NCI-H774 (cell line): Measurements from ENCODE around the gene SNTG2.

Source experiments
- DNase-seq: peaks from one replicate; lab custom pipeline; 2025; lab: John Stamatoyannopoulos, UW

Gene SNTG2

GRCh38 chr2:953975-954686, 3.5 kb downstream of the SNTG2 start:
- no peak for DNase-seq

DNA sequence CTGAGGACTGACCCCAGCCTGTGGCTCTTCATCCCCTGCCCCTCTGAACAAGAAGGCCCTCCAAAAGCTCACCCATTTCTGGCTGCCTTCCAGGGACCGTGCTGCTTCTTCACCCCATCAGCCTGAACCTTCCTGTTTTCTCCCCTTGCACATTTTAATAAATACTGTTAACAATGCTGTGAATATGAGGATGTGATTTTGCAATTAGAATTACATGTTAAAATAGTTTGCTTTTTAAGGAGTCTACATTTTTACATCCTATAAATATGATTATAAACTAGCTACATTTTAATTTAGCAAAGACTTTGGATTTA, 4.0 kb downstream of the SNTG2 start:
- DNase-seq, result no peak

- DNase-seq, result no peak
These were observed 5.4 kb downstream of the SNTG2 start for GRCh38 chr2:955829-956731.

DNA sequence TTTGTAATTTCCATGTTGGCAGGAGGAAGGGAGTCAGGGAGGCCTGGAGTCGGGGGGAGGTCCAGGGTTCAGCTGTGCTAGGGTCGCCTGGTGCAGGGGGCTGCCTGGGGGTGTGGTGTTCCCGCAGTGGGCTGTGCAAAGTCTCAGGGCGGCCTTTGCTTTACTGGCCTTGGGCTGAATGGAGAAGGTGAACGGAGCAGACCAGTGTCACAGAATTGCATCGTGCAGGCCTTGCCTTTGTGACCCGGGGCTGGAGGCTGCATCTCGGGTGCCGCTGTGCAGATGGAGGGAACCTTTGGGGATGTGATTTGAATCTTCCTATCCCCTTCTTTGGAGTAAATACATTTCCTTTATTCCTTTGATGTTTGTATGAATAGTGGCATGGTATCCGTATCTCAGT, 8.8 kb downstream of the SNTG2 start:
- no peak for DNase-seq

DNA sequence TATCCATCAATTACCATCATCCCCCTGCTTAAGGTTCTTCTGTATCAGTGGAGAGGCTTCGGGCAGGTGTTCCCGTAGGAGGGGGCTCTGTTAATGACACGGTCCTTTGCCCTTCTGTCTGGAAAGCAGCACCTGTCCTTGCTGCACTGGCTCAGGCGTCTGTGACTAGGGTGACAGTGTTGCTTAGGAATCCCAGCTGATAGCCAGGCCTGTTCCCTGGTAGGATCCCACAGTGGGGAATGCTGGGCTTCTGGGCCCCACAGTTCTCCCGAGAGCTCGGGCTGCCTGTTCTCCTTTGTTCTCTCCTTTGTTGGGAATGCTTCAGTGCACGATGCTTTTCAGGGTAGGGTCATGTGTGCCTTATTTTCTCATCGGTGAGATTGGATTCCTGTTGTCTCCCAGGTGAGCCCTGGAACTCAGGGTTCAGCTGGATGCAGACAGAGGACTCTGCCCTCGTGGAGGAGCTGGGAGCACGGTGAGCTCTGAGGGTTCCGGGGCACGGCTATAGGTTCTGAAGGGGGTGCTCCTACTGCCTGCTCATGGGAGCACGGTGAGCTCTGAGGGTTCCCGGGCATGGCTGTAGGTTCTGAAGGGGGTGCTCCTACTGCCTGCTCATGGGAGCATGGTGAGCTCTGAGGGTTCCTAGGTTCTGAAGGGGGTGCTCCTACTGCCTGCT, 9.6 kb downstream of the SNTG2 start:
- DNase-seq, result no peak

DNA sequence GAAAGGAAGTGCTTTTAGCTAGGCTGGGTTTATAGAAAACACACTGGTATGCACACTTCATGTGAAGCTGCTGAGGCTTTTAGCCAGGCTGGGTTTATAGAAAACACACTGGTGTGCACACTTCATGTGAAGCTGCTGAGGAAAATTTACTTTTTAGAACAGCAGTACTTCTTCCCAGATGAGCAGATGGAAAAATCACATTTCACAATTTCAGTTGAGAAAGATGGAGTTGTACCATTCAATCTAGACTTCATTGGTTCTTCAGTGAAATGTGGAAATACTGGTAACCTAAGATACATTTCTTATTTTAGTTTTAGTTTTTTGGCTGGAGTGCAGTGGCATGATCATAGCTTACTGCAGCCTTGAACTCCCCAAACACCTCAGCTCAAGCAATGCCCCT, 11.1 kb downstream of the SNTG2 start:
- no peak for DNase-seq

DNA sequence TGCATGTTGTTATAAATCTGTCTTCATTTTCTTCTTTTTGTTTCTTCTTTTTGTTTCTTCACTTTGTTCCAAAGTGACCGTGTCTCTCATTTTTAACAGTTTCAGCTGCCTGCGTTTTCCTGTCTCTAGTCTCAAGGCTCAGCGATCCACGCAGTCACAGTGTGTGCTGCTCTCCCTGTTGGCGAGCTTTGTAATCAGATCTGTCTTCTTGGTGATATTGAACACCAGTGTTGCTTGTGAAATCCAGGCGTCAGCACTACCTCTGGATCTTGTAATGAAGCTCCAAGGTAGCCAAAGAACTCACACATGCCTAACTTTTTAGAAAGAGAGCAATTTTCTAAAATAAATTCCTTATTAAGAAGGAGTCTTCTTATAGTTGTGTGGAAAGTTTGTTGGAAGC, 13.2 kb downstream of the SNTG2 start:
- no peak for DNase-seq

DNA sequence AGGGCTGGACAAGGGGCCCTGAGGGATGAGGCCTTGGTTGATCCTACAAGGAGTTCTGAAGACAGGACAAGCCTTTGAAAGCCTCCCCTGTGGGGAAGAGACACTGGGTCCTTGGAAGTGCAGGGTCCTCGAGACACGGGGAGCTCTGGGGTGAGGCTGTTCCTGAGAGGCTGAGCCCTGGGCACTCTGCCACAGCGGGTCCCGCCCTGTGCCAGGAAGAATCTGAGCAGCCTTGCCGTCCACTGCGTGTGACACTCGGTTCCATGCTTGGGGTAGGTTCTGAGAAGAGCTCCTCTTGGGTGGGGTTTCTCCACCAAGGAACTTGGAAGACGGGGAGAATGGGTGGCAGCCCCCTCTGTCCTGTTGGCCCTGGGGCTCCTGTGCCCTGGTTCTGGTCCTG, 13.9 kb downstream of the SNTG2 start:
- DNase-seq, result no peak

DNA sequence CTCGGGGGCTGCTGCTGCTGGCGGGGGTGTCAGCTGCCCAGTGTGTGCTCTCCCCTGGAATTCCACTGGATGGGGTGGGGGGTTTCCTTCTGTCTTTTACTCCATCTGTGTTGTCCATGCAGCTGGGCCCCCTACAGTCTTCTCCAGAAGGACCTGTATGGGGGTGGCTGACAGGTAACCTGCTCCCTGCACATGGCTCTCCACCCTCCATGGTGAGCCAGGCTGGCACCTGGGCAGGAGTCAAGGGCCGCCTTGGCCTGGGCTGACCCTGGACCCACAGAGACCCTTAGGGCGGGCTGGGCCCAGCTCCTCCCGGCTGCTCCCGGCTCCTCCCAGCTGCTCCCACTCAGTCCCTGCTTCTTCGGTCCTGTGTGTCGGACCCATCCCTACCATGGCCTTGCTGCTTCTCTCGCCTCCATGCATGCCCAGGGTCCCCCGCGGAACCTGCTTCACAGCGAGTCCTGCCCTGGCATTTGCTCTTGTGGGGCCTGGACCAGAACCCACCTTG, 15.0 kb downstream of the SNTG2 start:
- DNase-seq, result no peak

DNA sequence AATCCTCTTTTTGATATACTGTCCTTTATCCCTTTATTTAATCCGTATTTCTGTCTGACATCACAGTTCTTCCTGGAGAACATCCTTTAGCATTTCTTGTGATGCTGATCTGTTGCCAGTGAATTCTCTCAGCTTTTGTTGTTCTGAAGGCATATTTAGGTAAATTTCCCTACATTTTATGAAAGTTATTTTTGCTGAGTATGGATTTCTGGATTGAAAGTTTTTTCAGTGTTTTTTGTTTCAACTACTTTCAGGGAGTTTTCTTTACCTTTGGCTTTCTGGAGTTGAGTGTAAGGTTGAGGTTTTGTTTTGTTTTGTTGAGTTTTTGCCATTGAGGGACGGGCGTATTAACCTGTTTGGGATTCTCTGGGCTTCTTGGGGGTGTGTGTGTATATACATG, 22.5 kb downstream of the SNTG2 start:
- no peak for DNase-seq

GRCh38 chr2:974054-974453, 23.4 kb downstream of the SNTG2 start:
- DNase-seq, result no peak

DNA sequence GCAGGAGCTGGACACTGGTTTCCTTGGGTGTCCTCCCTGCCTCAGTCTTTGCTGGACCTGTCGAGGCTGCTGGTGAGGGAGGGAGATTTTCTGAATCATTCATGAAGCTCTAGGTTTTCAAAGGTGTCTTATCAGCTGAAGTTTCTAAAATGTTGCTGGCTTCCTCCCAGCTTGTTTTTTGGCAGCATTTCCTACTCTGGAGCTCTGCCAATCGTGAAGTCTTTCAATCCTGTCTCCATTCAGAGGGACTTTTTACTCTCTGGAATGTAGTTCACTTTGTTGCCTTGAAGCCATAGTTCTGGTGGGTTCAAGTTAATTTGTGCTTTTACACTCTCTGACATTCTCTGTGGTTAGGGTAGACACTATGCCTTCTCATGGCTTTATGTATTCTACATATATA, 23.9 kb downstream of the SNTG2 start:
- DNase-seq, result no peak

DNA sequence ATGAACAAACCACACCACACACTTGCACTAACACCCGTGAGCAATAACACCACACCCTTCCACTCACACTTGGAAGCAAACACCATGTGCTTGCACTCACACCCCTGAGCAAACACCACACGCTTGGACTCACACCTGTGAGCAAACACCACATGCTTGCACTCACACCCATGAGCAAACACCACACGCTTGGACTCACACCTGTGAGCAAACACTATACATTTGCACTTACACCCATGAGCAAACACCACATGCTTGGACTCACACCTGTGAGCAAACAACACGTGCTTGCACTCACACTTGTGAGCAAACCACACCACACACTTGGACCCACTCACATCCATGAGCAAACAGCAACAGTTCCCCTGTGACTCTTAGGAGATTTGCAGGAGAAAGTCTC, 24.4 kb downstream of the SNTG2 start:
- no peak for DNase-seq

DNA sequence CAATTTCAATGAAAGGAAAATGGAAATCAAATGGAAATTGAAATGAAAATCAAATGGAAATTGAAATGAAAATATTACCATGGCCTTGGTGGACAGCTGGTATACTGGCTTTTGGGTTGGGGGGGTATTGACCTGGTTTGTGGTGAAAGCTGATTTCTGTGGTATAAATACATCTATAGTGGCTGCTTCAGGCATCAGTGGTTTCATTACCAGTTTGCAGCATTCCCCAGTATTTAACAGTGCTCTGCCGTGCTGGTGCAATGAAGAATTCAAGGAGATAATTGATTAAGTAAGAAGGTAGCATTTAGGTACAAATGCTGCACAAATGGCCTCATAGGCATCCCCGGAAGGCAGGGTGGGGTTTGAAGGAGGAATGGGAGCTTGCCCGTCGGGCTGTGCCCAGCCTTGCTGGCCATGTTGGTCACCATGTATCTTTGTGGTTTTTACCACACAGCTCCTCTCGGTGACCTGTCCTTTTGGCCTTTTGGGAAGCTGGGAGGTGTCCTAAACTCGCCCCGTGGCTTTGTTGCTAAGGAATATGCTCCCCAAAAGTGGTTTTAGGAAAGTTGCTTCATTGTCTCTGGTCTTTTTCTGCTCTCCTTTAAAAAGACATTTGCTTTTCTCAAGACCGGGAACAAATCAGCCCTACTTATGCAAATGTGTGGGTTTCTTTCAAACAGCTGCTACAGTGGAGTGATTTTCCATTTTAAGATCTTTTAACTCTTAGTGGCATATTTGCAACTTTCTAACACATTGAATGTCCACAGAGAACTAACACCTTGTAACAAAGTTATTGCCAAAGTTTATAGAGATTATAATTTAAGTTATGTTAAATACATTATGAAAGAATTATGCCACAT, 28.6 kb downstream of the SNTG2 start:
- no peak for DNase-seq

GRCh38 chr2:980176-980575, 29.5 kb downstream of the SNTG2 start:
- no peak for DNase-seq

DNA sequence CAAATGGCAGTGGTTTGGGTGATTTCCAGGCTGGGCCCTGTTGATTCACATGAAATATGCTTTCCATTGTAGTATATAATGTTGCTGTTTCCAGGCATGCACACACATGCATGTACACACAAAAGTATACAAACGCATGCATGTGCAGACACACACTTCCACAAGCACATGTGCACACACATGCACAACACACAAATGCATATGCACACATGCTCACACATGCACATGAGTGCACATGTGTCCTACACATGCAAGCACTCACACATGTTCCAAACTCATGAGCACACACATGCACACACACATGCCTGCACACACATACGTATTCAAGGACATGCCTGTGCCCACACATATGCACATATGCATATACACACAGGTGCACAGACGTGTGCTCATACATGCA, 30.6 kb downstream of the SNTG2 start:
- DNase-seq, result no peak

DNA sequence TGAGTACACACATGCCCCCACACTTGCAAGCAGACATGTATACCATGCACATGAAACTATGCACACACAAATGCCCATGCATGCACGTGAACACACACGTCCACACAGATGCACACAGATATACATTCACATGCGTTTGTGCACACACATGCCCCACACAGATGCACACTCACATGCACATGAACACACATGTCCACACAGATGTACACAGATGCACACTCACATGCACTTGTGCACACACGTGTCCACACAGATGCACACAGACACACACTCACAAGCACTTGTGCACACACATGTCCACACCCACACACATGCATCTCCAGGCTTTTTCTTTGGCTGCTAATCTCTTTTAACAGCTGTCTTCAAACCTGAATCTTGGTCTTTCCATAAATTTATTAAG, 31.1 kb downstream of the SNTG2 start:
- no peak for DNase-seq

DNA sequence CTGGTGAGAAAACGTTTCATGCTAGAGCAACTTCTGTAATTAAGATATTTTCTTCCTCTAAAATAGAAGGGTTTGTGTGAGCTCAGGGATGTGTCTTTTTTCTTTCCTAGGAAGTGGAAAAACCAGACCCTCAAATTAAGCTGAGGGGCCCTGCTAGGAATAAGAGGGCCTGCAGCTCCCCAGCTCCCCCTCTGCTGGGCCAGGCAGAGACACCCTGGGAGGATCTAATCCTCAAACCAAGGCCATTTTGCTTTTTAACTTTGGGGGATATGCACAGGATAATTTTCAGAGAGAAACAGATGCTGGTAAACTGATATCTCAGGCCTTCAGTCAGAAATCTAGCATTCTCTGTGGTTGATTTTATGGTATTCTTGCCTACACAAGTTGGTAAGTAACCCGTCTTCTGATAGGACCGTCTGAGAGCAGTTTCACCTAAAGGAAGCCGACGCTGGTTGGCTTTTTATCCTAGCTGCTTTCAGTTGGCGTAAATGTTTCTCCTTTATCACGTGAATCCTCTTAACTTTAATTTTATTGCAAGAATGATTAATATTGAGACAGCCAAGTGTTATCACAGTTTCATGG, 34.8 kb downstream of the SNTG2 start:
- DNase-seq, result no peak

DNA sequence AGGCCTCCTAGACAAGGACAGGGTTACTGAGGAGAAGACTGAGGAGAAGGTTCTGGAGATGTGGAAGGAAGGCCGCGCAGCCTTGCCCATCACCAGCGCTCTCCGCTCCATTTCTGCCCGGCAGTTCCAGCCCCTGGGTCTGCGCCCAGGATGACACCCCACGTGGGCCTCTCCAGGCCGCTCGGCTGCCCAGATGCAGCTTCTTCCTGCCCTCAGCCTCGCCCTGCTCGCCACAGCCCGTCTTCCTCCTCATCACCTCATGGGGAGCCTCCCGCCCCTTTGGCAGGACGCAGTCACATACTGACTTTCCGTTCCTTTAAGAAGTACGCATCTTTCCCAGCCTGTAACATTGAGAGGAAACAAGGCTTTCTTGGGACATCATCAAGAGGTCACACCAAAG, 37.1 kb downstream of the SNTG2 start:
- DNase-seq, result no peak

GRCh38 chr2:989781-990467, 39.3 kb downstream of the SNTG2 start:
- no peak for DNase-seq

DNA sequence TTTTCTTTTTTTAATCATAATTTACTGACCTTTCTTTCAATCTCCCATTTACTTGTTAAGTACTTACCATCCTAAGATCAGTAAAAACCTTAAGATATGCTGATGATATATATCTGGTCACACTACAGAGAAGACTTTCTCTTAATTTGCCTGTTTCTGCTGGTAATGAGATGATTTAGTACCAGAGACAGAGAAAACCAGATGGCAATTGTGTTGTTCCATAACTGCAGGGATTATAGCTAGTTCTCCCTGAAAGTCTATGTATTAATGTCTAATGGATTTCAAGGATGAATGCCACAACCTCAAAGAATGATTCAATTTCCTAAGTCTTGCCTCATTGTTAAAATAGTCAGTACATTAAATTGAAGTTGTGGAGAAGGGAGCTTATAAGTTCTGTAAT, 40.3 kb downstream of the SNTG2 start:
- DNase-seq, result no peak
